Astrocyte (in vitro differentiated cells and primary cell): ENCODE measurements around the gene CHAT. TPM values are rescaled to one million over a fixed set of nuclear protein-coding genes. Genes with fewer than 3 reads are reported as not detected.

Source experiments
- DNase-seq: peaks from one replicate; pipeline ENCODE4 v3.0.0-alpha.2; 2010; ENCODE audit warnings: low read depth
- FAIRE-seq: peaks from 2 replicates; lab custom pipeline; 2011; peaks lifted over from hg19 to GRCh38; lab: Jason Lieb, UNC
- H2AFZ ChIP-seq: 2 replicates; pipeline ENCODE4 v1.6.0; 2012; ENCODE audit warnings: low read depth, low read length, inconsistent platforms
- H3K27ac ChIP-seq: 2 replicates; pipeline ENCODE4 v1.5.1; 2011; ENCODE audit warnings: low read depth, low read length, inconsistent platforms
- H3K27me3 ChIP-seq: 2 replicates; pipeline ENCODE4 v1.6.0; 2011; ENCODE audit warnings: low read length, inconsistent platforms; ENCODE audit not compliant: insufficient read depth
- H3K36me3 ChIP-seq: 2 replicates; pipeline ENCODE4 v1.5.1; 2011; ENCODE audit warnings: low read length, inconsistent platforms; ENCODE audit not compliant: insufficient read depth
- H3K4me1 ChIP-seq: 2 replicates; pipeline ENCODE4 v1.5.1; 2011; ENCODE audit warnings: low read length, inconsistent platforms; ENCODE audit not compliant: insufficient read depth
- H3K4me2 ChIP-seq: 2 replicates; pipeline ENCODE4 v1.6.0; 2012; ENCODE audit warnings: low read length, inconsistent platforms
- H3K4me3 ChIP-seq: 2 replicates; pipeline ENCODE4 v1.5.1; 2011; ENCODE audit warnings: low read depth, mild to moderate bottlenecking, low read length, inconsistent platforms; ENCODE audit not compliant: insufficient read depth
- H3K79me2 ChIP-seq: 2 replicates; pipeline ENCODE4 v1.6.0; 2012; ENCODE audit warnings: mild to moderate bottlenecking, low read length, inconsistent platforms; ENCODE audit not compliant: insufficient read depth
- H3K9ac ChIP-seq: 2 replicates; pipeline ENCODE4 v1.6.0; 2012; ENCODE audit warnings: mild to moderate bottlenecking, low read length, inconsistent platforms
- H3K9me3 ChIP-seq: 2 replicates; pipeline ENCODE4 v1.5.1; 2012; ENCODE audit warnings: low read depth, mild to moderate bottlenecking, low read length, inconsistent platforms; ENCODE audit not compliant: insufficient read depth
- H4K20me1 ChIP-seq: 2 replicates; pipeline ENCODE4 v1.6.0; 2012; ENCODE audit warnings: low read length, inconsistent platforms; ENCODE audit not compliant: insufficient read depth
- H3K27ac Mint-ChIP-seq: one replicate; pipeline ENCODE4 v1.8.0; 2021; ENCODE audit warnings: mild to moderate bottlenecking, mixed read lengths; ENCODE audit not compliant: unreplicated experiment
- H3K27me3 Mint-ChIP-seq: one replicate; pipeline ENCODE4 v1.8.0; 2021; ENCODE audit warnings: low read depth, mixed read lengths; ENCODE audit not compliant: unreplicated experiment
- H3K36me3 Mint-ChIP-seq: one replicate; pipeline ENCODE4 v1.8.0; 2021; ENCODE audit warnings: low read depth, mixed read lengths; ENCODE audit not compliant: unreplicated experiment
- H3K4me1 Mint-ChIP-seq: one replicate; pipeline ENCODE4 v1.8.0; 2021; ENCODE audit warnings: low read depth, mixed read lengths; ENCODE audit not compliant: unreplicated experiment
- H3K4me3 Mint-ChIP-seq: one replicate; pipeline ENCODE4 v1.8.0; 2021; ENCODE audit warnings: mild to moderate bottlenecking, moderate library complexity, mixed read lengths; ENCODE audit not compliant: unreplicated experiment
- H3K9me3 Mint-ChIP-seq: one replicate; pipeline ENCODE4 v1.8.0; 2021; ENCODE audit warnings: mild to moderate bottlenecking, mixed read lengths; ENCODE audit not compliant: unreplicated experiment
- EZH2 ChIP-seq: IDR thresholded peaks from 2 replicates; pipeline ENCODE4 v1.6.1; 2012; ENCODE audit warnings: mild to moderate bottlenecking, low read length, inconsistent platforms; ENCODE audit not compliant: insufficient read depth
- total RNA-seq: library from RNA; stranded (reverse); gene quantifications from 2 replicates; pipeline ENCODE4 v1.2.1, GENCODE V29; 2021
- TF ChIP-seq, protein P1 (sequence below): IDR thresholded peaks from 2 replicates; pipeline ENCODE4 v1.5.1; 2011; ENCODE audit warnings: low read depth, mild to moderate bottlenecking, inconsistent platforms, low read length, moderate library complexity; ENCODE audit not compliant: insufficient read depth

Gene CHAT
- total RNA-seq, 1 donor from 2014 or later: 1.00 TPM

DNA sequence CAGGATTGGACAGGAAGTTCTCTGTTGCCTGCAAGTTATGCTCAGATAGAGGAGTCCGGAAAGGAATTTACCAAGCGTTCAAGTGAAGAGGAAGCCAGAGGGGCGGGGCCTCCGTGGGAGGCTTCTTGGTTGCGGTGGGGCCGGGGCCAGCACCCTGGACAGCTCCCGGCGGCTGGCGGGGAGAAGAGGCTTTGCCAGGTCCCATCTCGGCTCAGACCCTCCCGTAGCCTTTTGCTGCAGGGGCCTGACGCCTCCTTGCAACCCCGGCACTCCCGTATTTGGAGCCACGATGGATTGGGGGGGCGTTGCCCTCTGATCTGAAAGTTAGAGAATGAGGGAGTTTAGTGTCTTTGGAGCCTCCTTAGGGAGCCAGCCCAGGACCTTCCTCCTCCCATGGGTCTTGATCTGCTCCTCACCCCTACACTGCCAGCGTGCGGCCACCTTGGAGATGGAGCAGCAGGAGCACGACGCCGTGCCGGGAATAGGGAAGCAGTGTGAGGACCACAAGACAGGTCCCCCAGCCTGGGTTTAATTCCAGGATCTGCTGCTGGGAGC, 6.8 kb upstream of the CHAT start:
- Mint-ChIP-seq H3K9me3 (peaks cover 23% of the 10 kb centered on the region), H3K27ac (no peak overlapping the region), H3K27me3 (peaks cover 78% of the 10 kb centered on the region), H3K36me3 (peaks cover 5% of the 10 kb centered on the region), H3K4me3 (no peak overlapping the region), H3K4me1 (peaks cover under 1% of the 10 kb centered on the region)
- H3K79me2 ChIP-seq: no peaks in the 10 kb centered on the region
- H3K27me3 ChIP-seq: peaks cover 62% of the 10 kb centered on the region
- peak; percentile 45 for TF ChIP-seq EZH2
- TF ChIP-seq, protein P1, sequence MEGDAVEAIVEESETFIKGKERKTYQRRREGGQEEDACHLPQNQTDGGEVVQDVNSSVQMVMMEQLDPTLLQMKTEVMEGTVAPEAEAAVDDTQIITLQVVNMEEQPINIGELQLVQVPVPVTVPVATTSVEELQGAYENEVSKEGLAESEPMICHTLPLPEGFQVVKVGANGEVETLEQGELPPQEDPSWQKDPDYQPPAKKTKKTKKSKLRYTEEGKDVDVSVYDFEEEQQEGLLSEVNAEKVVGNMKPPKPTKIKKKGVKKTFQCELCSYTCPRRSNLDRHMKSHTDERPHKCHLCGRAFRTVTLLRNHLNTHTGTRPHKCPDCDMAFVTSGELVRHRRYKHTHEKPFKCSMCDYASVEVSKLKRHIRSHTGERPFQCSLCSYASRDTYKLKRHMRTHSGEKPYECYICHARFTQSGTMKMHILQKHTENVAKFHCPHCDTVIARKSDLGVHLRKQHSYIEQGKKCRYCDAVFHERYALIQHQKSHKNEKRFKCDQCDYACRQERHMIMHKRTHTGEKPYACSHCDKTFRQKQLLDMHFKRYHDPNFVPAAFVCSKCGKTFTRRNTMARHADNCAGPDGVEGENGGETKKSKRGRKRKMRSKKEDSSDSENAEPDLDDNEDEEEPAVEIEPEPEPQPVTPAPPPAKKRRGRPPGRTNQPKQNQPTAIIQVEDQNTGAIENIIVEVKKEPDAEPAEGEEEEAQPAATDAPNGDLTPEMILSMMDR: no peak
- no peak overlapping the region for H3K27ac ChIP-seq
- FAIRE-seq (no peak), DNase-seq (peak; percentile 41)
- H3K36me3 ChIP-seq: no peaks in the 10 kb centered on the region
- no peak overlapping the region for H2AFZ ChIP-seq
- H3K9ac ChIP-seq: no peak overlapping the region
- H4K20me1 ChIP-seq: no peaks in the 10 kb centered on the region
- H3K4me2 ChIP-seq: no peak overlapping the region
- peaks cover 8% of the 10 kb centered on the region for H3K9me3 ChIP-seq
- H3K4me1 ChIP-seq: peaks cover 7% of the 10 kb centered on the region
- no peak overlapping the region for H3K4me3 ChIP-seq

DNA sequence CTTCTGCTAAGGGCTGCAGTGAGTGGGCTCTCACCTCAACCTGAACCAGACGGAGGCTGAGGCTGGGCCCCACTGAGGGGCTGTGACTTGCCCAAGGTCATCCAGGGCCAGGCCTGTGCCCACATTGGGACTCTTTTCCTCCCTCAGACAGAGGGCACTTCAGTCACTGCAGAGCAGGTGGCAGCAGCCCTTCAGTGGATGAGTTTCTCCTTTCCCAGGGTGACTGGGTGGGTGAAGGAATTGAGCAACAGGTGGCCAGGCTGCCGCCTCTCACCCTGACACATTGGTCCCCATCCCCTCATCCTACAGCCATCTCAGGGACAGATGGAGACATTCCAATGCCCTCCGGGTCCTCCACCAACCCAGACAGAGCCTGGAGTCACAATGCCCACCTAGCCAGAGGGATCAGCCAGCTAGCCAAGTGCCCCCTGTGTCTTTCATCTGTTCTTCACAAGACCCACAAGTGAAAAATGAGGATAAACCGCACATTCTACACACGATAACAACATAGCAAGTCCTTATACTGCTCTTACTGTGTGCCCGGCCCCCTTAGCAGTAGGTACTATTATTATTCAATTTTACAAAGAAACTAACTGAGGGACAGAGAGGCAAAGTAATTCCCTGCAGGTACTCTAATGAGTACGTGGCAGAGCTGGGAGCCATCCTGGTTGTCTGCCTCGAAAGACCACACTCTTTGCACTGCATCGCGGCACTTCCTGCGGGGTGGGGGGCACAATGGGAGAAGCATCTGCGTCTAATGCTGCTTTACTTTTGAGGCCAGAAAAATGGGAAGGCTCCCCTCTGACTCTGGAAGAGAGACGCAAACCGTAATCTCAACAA, 5.5 kb upstream of the CHAT start:
- Mint-ChIP-seq H3K27me3 (peaks cover 77% of the 10 kb centered on the region), H3K36me3 (peaks cover 8% of the 10 kb centered on the region), H3K4me3 (peak overlapping the region; percentile 64), H3K27ac (no peak overlapping the region), H3K9me3 (peaks cover 32% of the 10 kb centered on the region), H3K4me1 (no peaks in the 10 kb centered on the region)
- no peaks in the 10 kb centered on the region for H3K79me2 ChIP-seq
- H3K4me2 ChIP-seq: no peak overlapping the region
- H3K9ac ChIP-seq: no peak overlapping the region
- H3K4me1 ChIP-seq: peaks cover 7% of the 10 kb centered on the region
- no peak for DNase-seq
- no peaks in the 10 kb centered on the region for H4K20me1 ChIP-seq
- no peaks in the 10 kb centered on the region for H3K36me3 ChIP-seq
- H3K9me3 ChIP-seq: peaks cover 8% of the 10 kb centered on the region
- H3K27ac ChIP-seq: no peak overlapping the region
- no peak overlapping the region for H2AFZ ChIP-seq
- H3K4me3 ChIP-seq: no peak overlapping the region
- no peak for FAIRE-seq
- TF ChIP-seq, protein P1: no peak
- no peak for TF ChIP-seq EZH2
- peaks cover 71% of the 10 kb centered on the region for H3K27me3 ChIP-seq

DNA sequence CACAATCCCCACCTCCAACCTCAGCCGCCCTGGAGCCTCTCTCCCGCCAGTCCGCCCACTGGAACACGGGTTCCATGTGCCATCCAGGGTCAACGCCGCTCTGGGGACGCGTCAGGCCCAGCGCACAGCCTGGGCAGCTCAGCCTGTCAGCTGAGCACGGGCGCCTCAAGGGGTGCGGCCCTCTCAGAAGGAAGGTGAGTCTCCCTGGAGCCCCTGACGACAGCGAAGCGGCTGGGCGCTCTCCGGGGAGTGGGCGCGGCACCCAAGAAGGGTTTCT, 4.9 kb upstream of the CHAT start:
- Mint-ChIP-seq H3K36me3 (peaks cover 8% of the 10 kb centered on the region), H3K27ac (no peak overlapping the region), H3K9me3 (peaks cover 34% of the 10 kb centered on the region), H3K27me3 (peaks cover 77% of the 10 kb centered on the region), H3K4me3 (peak overlapping the region; percentile 64), H3K4me1 (no peaks in the 10 kb centered on the region)
- Histone ChIP-seq H4K20me1 (no peaks in the 10 kb centered on the region), H3K4me3 (no peak overlapping the region), H3K9ac (no peak overlapping the region), H3K9me3 (peaks cover 8% of the 10 kb centered on the region), H3K27me3 (peaks cover 73% of the 10 kb centered on the region), H2AFZ (no peak overlapping the region), H3K4me2 (no peak overlapping the region), H3K27ac (no peak overlapping the region), H3K36me3 (no peaks in the 10 kb centered on the region), H3K4me1 (peaks cover 7% of the 10 kb centered on the region), H3K79me2 (no peaks in the 10 kb centered on the region)
- TF ChIP-seq, protein P1: no peak
- TF ChIP-seq EZH2: no peak
- DNase-seq (no peak), FAIRE-seq (no peak)
